VCaP (cell line): ENCODE measurements around the gene QSOX1.

Experiments
- H3K27ac ChIP-seq: fragments of 450-650 bp; 2 replicates; pipeline ENCODE4 v1.5.1; 2017
- CTCF ChIP-seq: fragments of 450-650 bp; conservative IDR thresholded peaks from 2 replicates; pipeline ENCODE4 v1.5.1; 2017; ENCODE audit warnings: mild to moderate bottlenecking, moderate library complexity

QSOX1 gene

GRCh38 chr1:180218806-180219765 lies 64.4 kb downstream of the QSOX1 start:
- H3K27ac ChIP-seq, result no peak overlapping the region
- no peak for TF ChIP-seq CTCF

DNA sequence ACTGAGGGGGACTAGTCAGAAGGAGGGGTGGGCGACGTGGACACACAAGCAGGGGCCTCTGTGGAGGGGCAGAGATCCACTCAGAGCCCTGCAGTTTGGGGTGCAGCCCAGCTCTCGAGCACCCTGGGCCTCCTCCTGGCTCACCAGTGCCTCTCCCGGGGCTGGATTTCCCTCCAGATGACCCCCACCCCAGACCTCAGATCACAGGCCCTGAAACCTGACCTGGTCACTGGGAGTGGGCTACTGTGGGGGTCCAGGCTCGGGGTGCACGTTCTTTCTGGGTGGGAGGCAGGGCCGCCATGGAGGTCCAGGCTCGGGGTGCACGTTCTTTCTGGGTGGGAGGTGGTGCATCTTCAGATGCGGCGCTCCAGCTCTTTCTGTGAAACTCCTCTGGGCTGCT lies 65.1 kb downstream of the QSOX1 start:
- no peak for TF ChIP-seq CTCF
- H3K27ac ChIP-seq, result no peak overlapping the region

DNA sequence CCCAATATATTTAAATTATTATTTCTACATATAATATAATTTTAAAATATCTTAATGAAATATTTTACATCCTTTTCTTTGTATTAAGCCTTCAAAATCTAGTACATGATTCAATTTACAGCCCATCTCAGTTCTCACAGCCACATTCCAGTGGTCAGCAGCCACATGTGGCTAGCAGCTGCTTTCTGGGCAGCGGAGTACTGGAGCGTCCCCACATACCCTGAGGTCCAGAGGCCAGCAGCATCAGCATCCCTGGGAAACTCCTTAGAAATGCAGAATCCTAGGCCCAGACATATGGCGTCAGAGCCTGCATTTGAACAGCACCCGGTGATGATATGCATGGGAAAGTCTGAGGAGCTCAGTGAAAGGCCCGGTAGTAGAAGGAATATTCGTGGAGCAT lies 66.8 kb downstream of the QSOX1 start:
- TF ChIP-seq CTCF, result no peak
- H3K27ac ChIP-seq, result no peak overlapping the region

- H3K27ac ChIP-seq, result no peak overlapping the region
- TF ChIP-seq CTCF, result no peak
Measured at GRCh38 chr1:180224902-180225301, 70.2 kb downstream of the QSOX1 start.

- no peak for TF ChIP-seq CTCF
- H3K27ac ChIP-seq, result no peak overlapping the region
Measured at GRCh38 chr1:180225403-180225802, 70.7 kb downstream of the QSOX1 start.

DNA sequence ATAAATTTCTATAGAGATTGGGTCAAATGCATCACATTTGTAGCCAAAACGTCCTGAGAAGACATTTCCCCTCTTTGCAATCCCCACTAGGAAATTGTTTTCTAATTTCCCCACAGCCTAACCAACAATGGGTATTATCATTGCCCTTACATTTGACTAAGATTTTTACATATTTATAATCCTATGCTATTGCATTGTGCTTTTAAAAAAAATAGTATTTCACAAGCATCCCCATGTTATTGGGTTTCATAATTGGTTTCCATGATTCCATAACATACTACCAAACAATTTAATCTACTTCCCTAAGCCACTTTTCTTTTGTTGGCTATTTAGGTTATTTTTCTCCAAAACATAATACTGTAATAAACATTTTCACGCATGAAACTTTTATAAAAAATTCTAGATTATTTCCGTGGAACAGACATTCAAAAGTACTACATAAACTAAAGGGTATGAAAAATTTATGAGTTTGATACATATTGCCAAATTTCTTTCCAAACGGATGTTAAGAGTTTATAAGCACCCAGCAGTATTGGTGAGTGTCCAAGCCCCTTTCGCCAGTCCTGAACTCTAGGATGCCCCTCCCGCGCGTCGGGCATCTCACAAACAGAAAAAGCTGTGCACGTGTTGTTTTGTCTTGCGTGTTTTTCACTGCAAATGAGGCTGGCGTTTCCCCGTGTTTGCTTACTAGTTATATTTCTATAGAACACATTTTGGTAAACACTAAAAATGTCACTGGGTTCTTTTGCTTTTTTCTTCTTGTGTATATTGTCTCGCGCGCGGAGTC lies 73.4 kb downstream of the QSOX1 start:
- TF ChIP-seq CTCF, result no peak
- no peak overlapping the region for H3K27ac ChIP-seq
